AG10803 (cell line): Measurements from ENCODE around the gene SYNDIG1.

Experiments used
- DNase-seq: peaks from one replicate; pipeline ENCODE4 v3.0.0; 2010; ENCODE audit warnings: low read depth
- H3K4me3 ChIP-seq: 2 replicates; pipeline ENCODE4 v1.5.1; 2011; ENCODE audit warnings: mild to moderate bottlenecking, low read length, control low read depth
- TF ChIP-seq, protein P1 (sequence below): conservative IDR thresholded peaks from 2 replicates; pipeline ENCODE4 v1.5.1; 2011; ENCODE audit warnings: mild to moderate bottlenecking, low read length, control low read depth, inconsistent platforms

SYNDIG1 gene

DNA sequence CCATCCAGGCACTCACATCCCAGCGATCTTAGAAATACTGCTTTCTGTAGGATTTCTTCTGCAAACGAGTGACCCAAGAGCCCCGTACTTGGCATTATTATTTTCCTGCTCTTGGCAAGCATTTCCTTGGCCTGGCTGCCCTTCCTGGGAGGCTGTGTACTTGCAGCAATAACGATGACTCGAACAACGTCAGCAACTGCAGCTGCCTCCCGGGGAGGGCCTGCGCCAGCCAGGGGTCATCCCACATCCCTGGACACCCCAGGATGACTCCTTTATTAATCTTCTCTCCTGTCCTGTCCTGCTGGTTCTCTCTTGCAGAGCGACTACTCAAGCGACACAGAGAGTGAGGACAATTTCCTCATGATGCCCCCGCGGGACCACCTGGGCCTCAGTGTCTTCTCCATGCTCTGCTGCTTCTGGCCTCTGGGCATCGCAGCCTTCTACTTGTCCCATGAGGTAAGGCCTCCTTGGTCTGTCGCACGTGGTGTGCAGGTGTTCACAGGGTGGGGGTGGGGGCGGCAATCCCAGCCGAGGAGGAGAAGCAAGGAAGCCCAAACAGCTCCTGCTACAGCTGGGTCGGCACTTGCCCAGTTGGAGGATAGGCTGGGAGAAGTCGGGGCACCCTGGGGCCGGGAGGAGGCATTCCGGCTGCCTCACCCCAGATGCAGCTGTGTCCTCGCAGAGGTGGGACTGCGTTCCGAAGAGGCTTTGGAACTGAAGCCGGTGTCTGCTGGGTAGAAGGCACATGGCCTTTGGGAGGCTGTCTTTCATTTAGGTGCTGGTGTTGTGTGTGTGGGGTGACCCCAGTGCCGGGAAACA, 115.3 kb downstream of the SYNDIG1 start:
- peak; percentile 54 for DNase-seq
- no peak overlapping the region for H3K4me3 ChIP-seq
- TF ChIP-seq, protein P1, sequence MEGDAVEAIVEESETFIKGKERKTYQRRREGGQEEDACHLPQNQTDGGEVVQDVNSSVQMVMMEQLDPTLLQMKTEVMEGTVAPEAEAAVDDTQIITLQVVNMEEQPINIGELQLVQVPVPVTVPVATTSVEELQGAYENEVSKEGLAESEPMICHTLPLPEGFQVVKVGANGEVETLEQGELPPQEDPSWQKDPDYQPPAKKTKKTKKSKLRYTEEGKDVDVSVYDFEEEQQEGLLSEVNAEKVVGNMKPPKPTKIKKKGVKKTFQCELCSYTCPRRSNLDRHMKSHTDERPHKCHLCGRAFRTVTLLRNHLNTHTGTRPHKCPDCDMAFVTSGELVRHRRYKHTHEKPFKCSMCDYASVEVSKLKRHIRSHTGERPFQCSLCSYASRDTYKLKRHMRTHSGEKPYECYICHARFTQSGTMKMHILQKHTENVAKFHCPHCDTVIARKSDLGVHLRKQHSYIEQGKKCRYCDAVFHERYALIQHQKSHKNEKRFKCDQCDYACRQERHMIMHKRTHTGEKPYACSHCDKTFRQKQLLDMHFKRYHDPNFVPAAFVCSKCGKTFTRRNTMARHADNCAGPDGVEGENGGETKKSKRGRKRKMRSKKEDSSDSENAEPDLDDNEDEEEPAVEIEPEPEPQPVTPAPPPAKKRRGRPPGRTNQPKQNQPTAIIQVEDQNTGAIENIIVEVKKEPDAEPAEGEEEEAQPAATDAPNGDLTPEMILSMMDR = no peak

DNA sequence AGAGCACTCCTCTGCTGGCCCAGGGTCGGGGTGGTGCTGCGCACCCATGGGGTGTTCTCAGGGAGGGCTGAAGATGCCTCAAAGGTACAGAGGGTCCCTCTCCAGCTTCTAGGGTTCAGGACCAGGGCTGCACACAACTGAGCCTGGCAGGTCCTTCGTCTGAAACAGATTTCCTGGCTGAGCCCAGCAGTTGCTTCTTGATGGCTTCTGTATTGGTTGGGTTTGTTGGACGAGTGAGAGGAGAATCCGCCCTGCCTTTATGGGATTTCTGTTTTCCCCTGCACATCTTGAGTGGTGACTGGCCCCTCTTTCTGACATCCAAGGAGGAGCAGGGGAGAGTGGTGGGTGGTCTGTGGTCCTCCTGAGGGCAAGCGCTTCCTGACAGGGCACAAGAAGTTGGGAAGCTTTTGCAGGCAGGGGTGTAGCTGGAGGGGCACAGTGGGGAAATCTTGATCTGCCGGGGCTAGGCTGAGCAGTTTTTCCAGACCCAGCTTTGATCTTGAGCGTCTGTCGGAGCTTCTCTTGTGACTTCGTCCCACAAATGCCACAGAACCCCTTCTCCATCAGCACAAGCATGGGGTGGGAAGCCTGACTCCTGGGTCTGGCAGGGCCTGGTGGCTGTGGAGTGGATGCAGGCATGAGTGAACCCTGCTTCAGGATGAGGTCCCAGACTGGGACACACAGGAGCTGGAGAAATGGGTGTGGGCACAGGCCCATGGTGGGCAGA, 116.5 kb downstream of the SYNDIG1 start:
- no peak for DNase-seq
- H3K4me3 ChIP-seq = no peak overlapping the region
- TF ChIP-seq, protein P1 = no peak

DNA sequence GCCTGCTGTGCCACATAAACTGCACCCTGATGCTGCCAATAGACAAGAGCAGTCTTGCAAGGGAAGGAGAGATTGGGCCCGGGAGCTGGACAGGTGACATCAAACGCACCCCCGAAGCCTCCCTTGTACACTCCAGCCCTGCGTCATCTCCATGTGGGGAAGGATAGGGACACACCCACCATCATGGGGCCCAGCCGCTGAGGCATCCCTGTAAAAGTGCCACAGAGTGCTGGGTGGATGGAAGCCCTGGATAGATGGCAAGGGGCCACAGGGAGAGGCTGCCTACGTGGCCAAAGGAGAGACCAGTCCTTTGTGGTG, 117.1 kb downstream of the SYNDIG1 start:
- DNase-seq = no peak
- TF ChIP-seq, protein P1 = no peak
- no peak overlapping the region for H3K4me3 ChIP-seq

DNA sequence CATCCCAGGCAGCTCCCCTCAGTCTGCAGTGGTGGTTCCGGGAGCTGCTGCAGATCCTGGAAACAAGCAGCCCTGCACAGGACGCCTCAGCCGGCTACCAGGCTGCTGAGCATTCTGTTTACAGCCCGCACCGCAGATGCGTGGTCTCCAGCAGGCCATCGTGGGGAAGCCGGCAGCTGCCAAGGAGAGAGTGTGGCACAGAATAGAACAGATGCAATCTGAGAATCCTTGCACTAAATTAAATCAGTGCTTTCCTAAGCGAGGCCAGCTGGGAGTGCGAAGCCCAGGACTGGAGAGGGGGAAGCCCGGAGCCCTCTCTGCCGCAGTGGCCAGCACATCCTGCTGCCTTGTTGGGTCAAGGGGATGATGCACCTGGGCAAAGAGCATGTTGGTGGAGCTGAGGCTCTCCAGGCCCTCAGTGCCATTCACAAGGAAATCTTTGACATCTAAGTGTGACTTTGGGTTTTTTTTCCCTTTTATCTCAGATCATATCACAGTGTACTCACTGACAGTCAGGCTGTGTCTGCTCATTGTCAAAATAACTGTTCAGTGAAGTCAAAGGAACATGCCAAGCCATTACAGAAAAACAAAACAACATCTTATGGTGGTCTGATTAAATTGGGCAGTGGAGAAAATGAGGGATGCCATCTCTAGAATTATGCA, 118.1 kb downstream of the SYNDIG1 start:
- DNase-seq = no peak
- TF ChIP-seq, protein P1 = no peak
- H3K4me3 ChIP-seq = no peak overlapping the region

DNA sequence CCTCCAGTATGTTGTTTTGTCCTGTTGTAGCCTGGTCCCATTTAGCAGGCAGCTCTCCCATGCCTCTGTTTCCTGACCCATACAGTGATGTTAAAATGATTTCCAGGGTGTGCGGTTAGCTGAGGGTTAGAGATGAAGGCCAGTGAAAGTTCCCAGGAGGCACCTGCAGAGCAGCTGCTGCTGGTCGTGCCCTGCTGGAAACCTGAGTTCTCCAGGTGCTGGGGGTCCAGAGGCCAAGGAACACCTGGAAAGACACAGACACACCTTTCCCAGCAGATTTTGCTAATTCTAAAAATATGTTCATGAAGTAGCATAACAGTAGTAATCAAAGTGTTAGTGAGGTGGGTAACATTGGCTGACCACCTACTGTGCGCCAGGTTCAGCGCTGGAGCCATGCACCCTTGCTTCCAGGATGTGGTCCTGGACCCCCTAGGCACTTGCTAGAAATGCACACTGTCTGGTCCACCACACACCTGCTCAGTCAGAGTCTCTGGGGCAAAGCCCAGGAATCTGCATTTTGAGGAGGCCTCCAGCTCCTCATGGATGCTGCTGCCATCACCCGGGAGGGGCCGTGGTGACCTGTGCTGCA, 118.7 kb downstream of the SYNDIG1 start:
- H3K4me3 ChIP-seq = no peak overlapping the region
- TF ChIP-seq, protein P1 = no peak
- no peak for DNase-seq

DNA sequence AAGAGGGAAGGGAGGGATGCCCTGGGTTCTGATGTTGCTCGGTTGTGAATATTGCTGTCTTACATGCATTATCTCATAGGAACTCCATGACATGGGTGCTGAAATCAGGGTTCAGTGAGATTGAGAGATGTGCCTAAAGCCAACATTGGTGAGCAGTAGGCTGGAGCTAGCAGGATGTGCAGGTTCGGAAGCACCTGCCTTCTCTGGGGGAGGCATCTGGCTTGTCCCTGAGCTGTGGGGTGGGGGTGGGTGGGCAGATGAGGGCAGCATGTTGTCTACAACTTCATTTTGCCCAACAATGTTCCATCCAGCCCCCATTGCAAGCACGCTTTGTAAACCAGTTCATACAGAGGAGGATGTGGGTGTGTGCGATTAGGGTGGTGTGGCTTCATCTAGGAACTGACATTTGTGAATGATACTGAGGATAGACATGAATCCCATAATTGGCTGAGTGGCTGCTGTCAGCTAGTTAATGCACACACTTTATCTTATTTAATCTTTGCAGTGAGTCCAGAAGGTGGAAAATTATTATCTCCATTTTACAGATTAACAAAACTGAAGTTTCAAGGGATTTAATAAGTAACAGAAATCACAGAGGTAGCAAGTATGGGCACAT, 119.4 kb downstream of the SYNDIG1 start:
- DNase-seq = no peak
- TF ChIP-seq, protein P1 = no peak
- H3K4me3 ChIP-seq = no peak overlapping the region
